Measurements from ENCODE around the gene PDZRN4.

The PDZRN4 gene

DNA sequence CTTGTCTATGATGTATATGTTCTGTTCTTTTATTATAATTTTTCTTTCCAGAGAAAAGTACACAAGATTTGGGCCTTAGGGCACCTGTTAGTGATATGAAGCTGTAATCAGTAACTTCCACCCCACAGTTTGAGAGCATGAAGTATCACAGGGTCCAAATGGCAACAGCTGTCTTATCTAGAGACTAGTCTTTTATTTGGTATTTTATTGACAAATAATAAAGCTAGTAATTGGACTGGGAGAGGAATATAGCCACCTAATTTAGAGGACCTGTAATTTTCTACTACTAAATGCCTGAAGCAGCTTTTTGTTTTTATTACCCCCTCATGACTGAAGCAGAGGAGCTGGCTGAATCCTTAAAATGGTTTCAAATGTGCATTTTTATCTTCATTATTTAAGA, 174.8 kb downstream of the PDZRN4 start:
- no peak for DNase-seq (ENCODE audit: low spot score)

DNA sequence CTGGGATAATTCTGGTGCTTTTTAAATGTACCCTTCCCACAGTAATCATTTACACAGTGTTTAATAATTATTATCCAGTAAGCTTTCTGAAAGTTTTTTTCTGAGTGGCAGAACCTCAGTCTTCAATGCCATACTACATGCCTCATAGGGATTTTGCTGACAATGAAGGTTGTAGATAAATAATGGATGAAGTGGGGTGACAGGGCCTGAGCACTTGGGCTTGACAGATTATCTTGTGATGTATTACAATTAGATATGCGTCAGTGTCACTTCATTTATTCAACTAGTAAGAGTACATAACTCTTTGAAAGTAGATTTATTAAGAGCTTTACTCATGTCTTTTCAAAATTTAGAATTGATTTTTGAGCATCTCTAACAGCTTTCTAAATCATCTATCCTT, 176.1 kb downstream of the PDZRN4 start:
- no peak for DNase-seq (ENCODE audit: low spot score)

DNA sequence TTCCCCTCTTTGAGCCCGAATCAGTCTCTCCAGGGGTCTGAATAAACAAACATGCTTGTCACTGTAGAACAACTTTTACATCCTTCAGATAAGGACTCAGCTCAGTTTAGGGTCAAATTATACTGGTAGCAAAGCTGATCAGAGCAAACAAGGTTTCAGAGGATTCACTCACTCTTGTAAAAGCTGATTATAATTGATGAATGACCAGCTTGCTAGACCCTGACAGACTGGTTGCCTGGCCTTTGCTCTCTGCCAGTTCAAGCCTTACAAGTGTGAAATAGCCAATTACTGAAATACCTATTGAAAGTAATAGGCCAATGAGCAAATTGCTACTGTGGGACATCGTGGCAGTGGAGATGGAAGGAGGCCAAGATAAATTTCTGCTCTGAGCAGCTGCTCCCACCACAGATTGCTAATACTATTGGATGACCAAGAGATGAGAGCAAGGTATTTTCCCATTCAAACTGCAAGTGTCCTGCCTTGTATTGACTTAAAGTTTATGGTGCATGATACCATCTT, 177.6 kb downstream of the PDZRN4 start:
- DNase-seq (ENCODE audit: low spot score) = no peak

DNA sequence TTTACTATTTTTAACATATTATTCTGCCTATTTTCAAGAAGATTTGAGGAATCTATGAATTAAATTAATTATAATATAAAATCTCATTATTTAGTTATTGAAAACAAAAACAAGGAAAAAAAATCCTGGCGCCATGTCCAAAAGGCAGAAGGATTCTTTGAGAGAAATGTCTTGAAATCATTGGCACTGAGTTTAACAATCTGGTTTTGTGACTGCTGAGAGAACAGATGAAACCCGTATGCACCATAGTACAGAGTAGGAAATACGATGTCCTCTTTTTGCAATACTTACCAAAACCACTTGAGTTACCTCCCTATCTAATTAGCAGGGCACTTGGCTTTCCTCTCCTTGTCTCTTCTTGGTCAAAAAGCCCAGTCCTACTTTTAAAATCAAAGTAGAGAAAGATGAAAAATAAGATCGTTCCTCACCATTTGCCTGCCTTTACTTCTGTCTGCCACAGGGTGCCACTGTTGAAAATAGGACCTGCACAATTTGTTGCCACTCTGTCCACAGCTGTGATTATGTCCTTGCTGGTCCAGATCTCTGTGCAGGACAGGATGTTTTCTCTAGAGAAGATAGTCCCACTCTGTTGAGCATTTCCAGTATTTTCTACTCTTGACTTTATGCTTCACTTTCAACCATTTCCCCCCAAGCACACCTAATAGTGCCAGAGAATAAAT, 179.7 kb downstream of the PDZRN4 start:
- no peak for DNase-seq (ENCODE audit: low spot score)

DNA sequence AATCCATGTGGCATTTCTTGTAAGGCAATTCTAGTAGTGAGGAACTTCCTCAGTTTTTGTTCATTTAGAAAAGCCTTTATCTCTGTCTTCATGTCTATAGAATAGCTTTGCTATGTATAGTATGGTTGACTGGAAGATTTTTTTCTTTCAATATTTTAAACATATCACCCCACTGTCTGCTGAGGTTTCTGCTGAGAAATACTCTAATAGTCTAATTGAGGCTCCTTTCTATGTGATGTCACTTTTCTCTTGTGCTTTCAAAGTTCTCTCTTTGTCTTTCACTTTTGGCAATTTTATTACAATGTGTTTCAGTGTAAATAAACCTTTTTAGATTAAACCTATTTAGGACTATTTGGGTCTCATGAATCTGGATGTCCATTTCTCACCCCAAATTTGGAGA, 192.8 kb downstream of the PDZRN4 start:
- DNase-seq (ENCODE audit: low spot score) = no peak

DNA sequence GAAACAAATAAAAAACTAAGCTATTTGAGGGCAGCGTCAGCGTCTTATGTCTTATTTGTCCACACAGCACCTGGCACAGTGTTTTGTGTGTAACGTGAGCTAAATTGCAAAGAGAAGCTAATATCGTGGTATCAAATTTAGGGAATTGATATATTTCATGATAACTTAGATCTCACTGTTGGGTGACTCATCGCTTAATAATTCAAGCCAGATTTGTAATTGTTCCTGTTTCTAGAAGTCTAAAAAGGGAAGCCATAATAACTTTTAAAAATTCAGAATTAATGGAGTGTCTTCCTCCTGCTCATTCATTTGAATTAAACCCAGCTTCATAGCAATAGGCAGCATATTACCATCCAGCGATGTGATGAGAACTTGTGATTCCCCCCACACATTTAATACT, 214.7 kb downstream of the PDZRN4 start:
- no peak for DNase-seq (ENCODE audit: low spot score)

DNA sequence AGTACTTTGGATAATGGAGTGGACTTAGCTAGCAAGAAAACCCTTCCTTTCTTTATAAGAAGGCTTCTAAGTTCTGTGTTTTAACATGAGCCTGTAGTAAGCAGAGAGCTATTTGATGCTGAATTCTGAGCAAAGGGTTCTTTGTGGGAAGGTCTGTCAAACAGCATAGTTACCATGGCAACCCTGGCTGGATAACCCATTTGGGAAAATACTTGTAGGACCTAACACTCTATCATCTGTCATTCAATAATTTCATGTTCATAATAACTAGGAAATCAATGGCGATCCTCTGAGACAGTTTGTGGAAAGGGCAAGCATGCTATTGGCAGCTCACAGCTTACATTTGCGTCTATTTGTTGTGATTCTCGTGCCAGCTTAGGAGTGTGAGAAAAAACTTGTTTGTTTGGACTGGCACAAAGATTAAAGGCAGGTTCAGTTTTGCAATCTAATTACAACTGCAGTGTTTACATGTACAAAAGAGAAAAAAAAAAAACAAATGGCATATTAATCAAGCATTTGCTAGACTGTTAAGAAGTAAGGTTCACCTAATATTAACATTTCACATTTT, 219.2 kb downstream of the PDZRN4 start:
- DNase-seq (ENCODE audit: low spot score) = no peak

DNA sequence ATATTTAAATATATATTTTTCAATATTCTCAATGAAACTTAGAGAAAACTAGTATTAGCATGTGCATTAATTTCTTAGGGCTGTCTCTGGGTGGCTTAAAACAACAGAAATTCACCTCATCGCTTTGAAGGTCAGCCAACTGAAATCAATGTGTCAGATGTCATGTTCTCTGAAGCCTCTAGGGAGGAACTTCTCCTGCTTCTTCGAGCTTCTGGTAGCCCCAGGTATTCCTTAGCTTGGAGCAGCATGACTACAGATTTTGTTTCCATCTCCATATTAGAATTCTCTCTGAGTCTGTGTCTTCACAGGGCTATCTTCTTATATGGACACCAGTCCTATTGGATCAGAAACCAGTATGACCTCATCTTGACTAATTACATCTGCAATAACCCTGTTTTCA, 221.5 kb downstream of the PDZRN4 start:
- DNase-seq (ENCODE audit: low spot score) = no peak

DNA sequence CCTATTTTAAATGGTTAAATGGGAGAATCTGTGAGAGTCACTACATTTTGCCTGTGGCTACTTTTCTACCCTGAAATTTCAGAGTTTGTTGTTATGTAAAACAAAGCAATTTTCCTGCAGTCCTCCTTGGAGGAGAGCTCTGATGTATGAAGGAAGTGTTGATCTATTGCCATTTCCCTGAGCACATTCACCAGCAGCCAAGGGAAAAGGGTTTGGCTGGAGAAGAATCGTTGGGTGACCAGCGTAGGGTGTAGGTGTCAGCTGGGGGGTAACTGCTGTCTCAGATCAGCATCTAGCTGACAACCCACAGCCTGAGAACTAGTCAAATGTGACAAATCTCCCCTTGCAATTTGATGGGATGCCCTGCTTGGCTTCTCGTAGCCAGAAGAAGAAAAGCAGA, 230.5 kb downstream of the PDZRN4 start:
- no peak for DNase-seq (ENCODE audit: low spot score)

DNA sequence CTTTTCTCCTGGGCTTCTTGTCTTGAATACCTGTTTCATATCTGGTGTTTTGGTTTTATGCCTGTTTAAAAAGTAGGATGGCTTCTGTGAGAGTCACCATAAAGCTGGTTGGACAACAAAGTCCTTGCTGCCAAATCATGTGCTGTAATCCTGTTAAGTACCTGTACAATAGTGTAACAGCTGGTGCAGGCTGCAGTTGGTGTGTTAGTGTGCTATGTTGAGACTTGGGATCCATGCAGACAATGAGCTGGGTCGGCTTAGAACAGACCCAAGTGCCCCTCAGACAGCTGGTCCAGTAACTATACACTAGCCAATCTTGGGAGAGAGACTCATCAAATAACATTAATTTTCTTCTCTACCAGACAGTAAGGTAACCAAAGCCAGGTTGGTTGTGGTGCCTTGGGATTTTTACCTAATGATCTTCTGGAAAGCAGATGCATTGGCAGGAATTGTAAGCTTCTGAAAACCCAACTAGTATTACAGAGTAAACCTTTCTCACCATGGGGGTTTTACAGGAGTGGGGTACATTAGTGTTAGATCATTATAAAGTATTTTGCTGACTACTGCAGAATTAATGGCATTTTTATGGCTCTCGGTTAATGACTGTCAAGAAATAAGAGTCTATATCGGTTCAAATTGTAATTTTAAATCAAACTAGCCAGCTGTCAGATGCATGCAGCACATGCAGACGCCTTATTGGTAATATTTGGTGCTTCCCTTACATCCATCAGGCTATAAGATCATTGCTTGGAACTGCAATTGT, 231.2 kb downstream of the PDZRN4 start:
- no peak for DNase-seq (ENCODE audit: low spot score)

DNA sequence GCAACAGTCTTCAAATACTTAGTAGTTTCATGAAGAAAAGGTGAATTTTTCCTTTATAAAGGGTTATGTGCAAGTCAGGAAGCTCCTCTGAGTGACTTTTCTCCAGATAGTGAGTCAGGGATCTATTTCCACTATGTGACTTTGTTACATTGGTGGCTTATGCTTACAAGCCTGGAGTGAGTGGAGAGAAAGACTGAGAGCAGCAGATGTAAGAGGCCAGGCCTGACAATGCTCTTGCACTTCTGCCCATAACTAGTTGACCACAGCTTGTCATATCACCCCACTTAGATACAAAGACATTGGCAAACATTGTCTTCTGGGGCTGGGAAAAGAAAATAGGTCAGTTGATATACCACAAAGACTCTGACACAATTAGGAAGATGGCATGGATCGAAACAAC, 236.5 kb downstream of the PDZRN4 start:
- DNase-seq (ENCODE audit: low spot score) = no peak

DNA sequence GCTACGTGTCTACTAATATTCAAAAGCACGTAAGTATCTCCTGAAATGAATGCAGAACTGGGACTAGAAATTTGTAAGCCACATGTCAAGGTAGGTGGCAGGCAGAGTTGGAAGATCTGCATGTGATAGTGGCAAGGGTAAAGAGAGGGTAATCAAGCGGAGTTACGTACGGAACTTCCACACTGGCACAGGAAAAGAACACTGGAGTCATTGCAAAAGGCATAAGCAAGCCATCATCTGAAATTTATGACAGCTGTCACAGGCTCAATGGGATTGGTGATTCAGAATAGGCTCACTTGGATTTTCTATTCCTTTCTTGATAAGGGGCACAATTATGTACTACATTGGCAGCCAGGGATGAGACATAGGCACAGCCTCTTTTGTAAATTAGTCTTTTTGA, 245.3 kb downstream of the PDZRN4 start:
- no peak for DNase-seq (ENCODE audit: low spot score)

DNA sequence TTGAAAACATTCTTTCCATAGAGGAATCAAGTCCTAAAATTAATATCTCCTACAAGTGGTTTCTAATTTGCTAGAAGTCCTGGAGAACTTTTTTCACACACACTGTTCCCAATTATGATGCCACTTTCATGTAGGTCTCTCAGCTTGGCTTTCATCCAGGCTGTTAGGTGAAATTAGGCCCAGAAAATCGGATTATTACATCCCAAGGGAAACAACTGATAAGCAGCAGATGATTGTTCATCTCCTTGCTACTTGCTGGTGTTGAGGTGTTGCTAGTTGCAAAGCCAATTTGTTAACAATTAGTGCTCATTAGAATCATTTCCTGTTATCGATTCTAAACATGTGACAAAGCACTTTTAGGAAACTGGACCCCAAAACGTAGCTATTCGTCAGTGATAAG, 248.0 kb downstream of the PDZRN4 start:
- no peak for DNase-seq (ENCODE audit: low spot score)

DNA sequence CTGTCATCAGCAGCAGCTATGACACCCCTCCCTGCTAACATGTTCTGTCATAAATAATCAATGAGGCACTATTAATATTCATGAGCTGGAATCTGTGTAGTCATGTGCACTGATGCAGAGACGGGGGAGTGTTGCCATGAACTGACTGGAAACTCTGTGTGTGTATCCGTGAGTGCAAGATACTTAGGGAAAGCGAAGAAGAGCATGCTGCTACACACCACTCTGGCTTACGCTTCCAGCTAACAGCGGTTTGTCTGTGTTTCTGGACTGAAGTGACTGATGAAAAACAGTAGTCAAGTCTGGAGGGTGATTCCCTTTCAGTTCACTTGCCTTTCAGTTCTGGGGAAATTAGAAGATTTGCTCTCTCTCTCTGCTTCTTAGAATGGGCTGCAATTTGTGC, 249.4 kb downstream of the PDZRN4 start:
- no peak for DNase-seq (ENCODE audit: low spot score)

DNA sequence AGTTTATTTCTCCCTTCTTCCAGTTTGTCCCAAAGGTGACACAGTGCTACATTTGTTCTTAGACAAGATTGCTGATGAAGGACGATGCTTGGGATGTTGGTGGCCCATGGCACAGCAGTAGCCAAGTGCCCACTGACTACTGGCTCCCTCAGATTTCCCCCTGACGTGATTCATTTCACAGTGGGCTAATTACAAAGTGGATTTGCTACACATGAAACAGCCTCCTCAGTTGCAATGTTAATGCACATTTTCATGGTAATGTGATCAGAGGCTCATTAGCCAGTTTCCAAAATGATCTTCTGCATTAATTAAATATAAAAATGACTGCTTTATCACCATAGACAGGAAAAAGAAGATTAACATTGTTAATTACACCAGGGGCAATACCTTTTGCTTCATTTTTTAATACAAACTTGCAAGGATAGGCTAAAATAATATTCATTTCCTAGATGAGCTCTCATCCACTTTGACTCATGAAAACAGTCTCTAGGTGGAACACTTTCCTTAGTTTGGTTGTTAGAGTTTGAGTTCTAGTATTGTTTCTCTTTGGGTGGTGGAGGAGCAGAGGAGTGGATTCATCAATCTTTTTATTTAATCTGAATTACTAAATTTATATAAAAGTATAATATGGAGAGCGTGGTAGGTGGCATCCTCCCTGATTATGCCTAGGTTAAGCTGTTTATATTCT, 250.9 kb downstream of the PDZRN4 start:
- DNase-seq (ENCODE audit: low spot score) = no peak

DNA sequence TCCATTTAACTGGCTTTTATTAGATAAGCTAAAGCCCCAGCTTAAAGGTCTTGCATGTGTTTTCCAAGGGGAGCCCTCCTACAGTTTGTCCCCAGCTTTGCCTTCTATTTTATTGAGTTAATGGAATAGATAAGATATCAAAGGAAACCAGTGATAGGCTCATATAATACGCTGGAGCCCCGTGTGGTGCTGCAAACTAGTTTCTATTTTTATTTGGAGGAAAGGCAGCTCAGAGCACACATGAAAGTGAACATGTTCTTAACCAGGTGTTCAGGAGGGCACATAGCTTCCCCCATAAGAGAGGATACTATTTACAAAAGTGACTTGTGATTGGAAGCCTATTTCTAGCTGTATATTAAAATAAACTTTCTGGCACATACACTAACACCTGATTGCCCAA, 251.7 kb downstream of the PDZRN4 start:
- no peak for DNase-seq (ENCODE audit: low spot score)

DNA sequence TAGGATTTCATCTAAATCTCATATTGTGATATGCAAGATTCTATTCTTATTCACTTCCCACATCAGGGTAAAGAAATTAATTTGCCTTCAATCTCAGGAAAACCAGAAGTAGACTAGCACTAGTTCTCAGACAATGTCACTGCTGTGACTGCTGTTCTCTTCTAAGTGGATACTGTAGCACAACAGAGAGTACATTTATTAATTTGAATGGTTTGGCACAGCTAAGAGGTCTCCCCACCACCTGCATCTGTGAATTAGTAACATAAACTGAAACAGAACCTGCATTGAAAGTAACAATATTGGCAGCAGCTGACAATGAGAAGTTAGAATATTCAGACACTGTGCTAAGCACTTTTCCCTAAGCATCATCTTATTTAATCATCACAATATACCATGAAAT, 253.1 kb downstream of the PDZRN4 start:
- no peak for DNase-seq (ENCODE audit: low spot score)

DNA sequence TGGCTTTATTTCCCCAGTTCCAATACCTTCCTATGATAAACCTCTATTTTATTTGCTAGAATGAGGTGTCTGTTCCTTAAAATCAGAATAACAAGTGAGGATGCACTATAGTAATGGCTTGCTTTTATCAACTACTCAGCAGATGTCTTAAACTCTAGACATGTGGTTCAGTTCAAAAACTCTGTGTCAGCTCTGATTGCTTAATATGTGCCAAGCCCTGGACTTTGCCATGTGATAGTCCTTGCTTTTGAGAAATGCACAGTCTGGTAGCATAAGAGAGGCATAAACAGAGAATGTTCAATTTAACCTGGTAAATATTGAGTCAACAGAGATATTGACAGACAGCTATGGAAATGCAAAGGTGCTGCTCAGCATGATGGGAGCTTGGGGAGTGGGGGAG, 254.8 kb downstream of the PDZRN4 start:
- DNase-seq (ENCODE audit: low spot score) = no peak

DNA sequence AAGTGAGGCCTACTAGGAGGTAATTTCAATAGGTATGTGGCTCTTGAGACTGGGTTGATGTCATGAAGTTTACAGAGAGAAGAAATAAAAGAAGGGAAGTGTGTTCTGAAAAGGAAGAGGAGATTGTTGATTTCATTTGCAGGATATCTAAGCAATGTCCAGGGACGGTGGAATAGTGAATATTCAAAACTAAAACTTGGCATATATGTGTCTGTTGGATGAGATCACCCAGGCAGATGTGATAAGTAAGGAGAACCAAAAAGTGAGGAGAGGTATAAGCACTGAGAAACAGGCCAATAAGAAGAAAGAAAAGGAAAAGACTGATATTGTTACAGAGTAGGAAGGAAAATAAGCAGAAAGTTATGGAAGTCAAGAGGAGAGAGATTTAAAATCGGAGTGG, 255.6 kb downstream of the PDZRN4 start:
- DNase-seq (ENCODE audit: low spot score) = no peak

DNA sequence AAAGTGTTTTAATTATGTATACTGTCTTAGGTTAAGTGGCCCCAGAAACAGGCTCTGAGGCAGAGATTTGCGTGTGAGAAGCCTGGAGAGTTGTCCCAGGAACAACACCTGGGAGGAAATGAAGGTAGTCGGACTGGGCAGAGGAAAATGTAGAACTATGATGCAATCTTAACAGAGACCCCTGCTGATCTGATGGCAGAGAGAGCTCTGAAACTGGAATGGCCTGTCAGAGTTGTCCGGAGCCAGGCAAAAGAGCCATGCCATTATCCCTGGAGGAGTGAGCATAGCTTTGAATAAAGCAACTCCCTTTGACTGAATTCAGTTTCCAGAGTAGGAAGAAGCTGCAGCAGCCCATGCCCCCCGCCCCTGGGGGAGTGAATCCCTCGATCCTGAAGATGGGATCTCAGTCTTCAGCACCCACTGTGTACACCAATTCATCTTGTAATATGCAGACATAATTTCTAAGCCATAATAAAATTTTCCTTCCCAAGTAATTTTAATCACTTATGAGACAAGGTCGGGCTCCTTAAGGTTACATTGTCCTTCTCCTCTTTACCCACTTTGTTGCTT, 264.8 kb downstream of the PDZRN4 start:
- DNase-seq (ENCODE audit: low spot score) = no peak

DNA sequence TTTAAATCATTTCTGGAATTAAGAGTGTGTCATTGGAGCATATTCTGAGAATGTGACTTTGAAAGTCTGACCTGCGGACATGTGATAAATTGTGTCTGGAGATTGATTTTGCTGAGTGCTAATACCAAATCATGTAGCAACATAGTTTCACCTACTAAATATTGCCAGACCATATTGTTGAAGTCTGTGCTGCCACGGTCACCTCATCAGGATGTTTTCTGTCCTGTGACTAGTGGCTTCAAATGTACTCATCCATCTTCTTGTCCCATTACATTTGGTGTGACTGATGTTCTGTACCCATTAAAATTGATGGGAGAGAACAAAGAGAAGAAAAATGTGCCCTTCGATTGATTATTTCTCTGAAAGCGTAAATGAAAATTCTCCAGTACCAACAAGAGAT, 265.3 kb downstream of the PDZRN4 start:
- no peak for DNase-seq (ENCODE audit: low spot score)

DNA sequence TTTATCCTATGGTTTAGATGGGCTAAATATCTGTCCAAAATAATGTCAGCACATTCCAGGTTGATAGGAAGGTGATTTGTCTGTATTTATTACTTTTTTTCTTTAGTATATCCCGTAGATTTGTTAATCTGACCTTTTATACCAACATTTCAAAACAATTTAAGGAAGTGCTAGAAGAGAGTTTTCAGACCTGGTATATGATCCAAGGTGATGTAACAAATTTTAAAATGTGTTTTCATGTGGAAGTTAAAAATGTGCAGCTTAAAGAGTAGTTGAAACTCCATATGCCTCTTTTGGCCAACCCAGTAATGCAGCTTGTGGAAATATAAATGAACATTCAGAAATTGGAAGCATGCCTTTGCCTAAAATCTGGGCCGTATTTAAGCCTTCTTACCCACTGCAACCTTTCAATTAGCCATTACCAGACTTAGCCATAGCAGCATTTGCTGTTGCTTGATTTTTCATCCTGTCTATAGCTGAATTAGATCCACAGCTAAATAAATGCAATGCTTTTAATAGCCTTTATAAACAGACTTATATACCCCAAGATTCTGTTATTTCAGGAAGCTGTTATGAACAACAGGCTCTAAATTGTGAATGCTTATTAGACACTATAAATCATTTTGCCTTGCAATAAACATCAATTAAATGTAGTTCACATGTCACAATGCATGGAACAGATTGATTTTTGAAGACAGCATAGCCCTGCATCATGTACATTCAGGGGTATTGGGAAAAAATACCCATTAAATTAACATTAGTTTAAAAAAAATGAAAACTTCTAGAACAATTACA, 271.2 kb downstream of the PDZRN4 start:
- DNase-seq (ENCODE audit: low spot score) = no peak
